Ascending aorta (tissue), 2 donors: ENCODE results near the gene P3H3. TPM values are rescaled to one million over a fixed set of nuclear protein-coding genes. Genes with fewer than 3 reads are reported as not detected.
"Not testable (repeated sequence)": the region's sequence is repeated elsewhere in the genome, so short reads cannot be mapped to it uniquely, and the experiment has no call there.

Source experiments
- DNase-seq, 2 donors: peaks; one replicate each; pipeline ENCODE4 v3.0.0-alpha.2; 2019; ENCODE audit warnings: low spot score in 2 of 2
- H3K27ac ChIP-seq, 2 donors: fragments of 200-600 bp; sonication (generic); one replicate each; pipeline ENCODE4 v1.5.1; 2016 to 2017; ENCODE audit warnings: mild to moderate bottlenecking in 1 of 2
- H3K27me3 ChIP-seq: fragments of 200-600 bp; sonication (generic); one replicate; pipeline ENCODE4 v1.5.1; 2017
- H3K36me3 ChIP-seq, 2 donors: fragments of 200-600 bp; sonication (generic); one replicate each; pipeline ENCODE4 v1.5.1; 2016
- H3K4me1 ChIP-seq, 2 donors: fragments of 200-600 bp; sonication (generic); one replicate each; pipeline ENCODE4 v1.5.1; 2016 to 2017; ENCODE audit warnings: mild to moderate bottlenecking in 1 of 2
- H3K4me3 ChIP-seq, 2 donors: fragments of 200-600 bp; sonication (generic); one replicate each; pipeline ENCODE4 v1.5.1; 2016 to 2017; ENCODE audit warnings: mild to moderate bottlenecking in 1 of 2
- H3K9me3 ChIP-seq, 2 donors: fragments of 200-600 bp; sonication (generic); one replicate each; pipeline ENCODE4 v1.5.1; 2016
- intact Hi-C: fragments of 100-400 bp; cut with DNase I; formaldehyde crosslinking; loops from one replicate; pipeline ENCODE4 v1.15.1; 2023
- total RNA-seq: library from RNA; depleted of rRNA; stranded (reverse); fragments of >200 nt; gene quantifications from one replicate; pipeline ENCODE4 v1.1.0, GENCODE V29; 2016
- TF ChIP-seq, protein P1 (sequence below), 3 experiments: fragments of 200-600 bp in 2 of 3; fragments of 450-650 bp in 1 of 3; sonication (generic) in 2 of 3; IDR thresholded peaks; one replicate each; pipeline ENCODE4 v1.5.1; 2016 to 2019; ENCODE audit warnings: antibody characterized with exemption in 3 of 3, mild to moderate bottlenecking in 1 of 3, moderate library complexity in 1 of 3

Gene P3H3
- total RNA-seq, 1 donor from 2014 or later, result 62.2 TPM

DNA sequence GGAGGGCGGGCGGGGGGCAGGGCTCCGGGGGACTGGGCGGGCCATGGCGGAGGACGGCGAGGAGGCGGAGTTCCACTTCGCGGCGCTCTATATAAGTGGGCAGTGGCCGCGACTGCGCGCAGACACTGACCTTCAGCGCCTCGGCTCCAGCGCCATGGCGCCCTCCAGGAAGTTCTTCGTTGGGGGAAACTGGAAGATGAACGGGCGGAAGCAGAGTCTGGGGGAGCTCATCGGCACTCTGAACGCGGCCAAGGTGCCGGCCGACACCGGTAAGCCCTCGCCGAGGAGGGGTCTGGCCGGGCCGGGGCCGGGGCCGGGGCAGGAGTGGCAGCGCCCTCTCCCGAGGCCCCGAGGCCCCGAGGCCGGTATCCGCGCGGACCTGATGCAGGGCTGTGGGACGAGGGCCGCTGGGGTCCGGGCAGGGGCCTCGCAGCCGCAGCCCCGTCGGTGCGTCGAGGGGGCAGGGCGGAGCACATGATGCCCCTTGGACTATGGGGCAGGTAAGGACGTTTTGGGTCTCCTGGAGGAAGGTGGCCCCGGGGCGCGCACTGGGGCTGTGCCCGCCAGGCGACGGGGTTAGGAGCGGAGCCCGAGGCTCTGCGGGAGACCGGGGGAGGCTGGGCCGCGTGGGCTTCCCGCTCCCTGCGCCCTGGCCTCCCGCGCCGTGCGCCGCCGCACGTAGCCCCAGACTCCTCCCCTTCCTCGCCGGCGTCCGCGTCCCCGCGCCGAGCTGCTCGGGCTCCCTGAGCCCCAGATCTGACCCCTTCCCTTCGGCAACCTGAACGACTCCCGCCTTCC lies 39.4 kb downstream of the P3H3 start, which contains the start of gene TPI1:
Gene TPI1 (plus strand): TSS at position 119 of the 798 bp plus-strand sequence. CDS start 36 bp downstream, at position 155.
- no peaks in the 10 kb centered on the region for H3K9me3 ChIP-seq
- peak within 1 kb of the TSS; percentile 91 to 94 for H3K4me3 ChIP-seq
- peaks cover 14 to 40% of the 10 kb centered on the region in 2 donors for H3K4me1 ChIP-seq
- DNase-seq, result no peak
- TF ChIP-seq, protein P1, sequence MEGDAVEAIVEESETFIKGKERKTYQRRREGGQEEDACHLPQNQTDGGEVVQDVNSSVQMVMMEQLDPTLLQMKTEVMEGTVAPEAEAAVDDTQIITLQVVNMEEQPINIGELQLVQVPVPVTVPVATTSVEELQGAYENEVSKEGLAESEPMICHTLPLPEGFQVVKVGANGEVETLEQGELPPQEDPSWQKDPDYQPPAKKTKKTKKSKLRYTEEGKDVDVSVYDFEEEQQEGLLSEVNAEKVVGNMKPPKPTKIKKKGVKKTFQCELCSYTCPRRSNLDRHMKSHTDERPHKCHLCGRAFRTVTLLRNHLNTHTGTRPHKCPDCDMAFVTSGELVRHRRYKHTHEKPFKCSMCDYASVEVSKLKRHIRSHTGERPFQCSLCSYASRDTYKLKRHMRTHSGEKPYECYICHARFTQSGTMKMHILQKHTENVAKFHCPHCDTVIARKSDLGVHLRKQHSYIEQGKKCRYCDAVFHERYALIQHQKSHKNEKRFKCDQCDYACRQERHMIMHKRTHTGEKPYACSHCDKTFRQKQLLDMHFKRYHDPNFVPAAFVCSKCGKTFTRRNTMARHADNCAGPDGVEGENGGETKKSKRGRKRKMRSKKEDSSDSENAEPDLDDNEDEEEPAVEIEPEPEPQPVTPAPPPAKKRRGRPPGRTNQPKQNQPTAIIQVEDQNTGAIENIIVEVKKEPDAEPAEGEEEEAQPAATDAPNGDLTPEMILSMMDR (IDR thresholded peaks at IDR 0.05), result peak in 2 of 3 experiments; percentile 3 to 11
- intact Hi-C loops, result loop anchor here (1.0 to 2.0 kb wide), 4 partner anchors 15 to 76 kb away; partner anchors contain the start of genes LRRC23, RNU7-1 and USP5
- H3K27ac ChIP-seq, result peak within 1 kb of the TSS; percentile 99
- peaks cover 43 to 48% of the 10 kb centered on the region in 2 donors for H3K36me3 ChIP-seq
- no peaks in the 10 kb centered on the region for H3K27me3 ChIP-seq

DNA sequence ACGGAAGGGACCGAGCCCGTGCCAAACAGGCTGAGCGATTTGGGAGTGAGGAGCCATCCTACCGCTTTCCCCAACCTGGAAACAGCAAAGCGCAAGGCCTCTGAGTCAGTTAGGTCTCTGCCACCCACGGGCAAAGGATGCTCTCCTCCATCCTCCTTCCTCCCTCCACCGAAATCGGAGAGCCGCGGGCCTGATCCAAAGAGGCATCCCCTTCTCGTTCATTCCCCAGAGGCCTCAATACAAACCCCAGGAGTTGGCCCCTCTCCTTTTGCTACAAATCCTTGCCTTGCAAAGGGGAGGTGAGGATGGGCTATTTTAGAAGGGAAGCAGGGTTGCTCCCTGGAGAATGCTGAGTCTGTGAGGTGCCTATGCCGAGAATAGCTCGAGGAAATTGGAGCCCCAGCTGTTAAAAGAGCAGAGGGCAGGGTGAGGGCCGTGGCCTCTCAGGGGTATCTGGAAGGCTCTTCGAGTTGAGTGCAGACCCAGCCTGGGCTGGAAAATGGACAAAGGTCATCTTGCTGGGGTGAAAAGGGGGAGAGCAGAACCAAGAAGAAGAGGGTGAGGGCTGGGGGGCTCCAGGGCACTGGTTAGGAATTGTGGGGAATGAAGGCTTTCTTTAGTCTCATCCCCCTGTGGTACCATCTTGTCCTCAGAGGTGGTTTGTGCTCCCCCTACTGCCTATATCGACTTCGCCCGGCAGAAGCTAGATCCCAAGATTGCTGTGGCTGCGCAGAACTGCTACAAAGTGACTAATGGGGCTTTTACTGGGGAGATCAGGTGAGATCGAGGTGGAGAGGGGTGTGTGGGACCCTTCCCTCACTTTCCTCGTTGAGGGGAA lies 40.2 kb downstream of the P3H3 start:
- Histone ChIP-seq H3K27me3 (no peaks in the 10 kb centered on the region), H3K36me3 (peaks cover 37 to 40% of the 10 kb centered on the region in 2 donors), H3K9me3 (no peaks in the 10 kb centered on the region), H3K4me3 (peak overlapping the region; percentile 91 to 94), H3K27ac (peak overlapping the region; percentile 99), H3K4me1 (peaks cover 14 to 40% of the 10 kb centered on the region in 2 donors)
- DNase-seq, result no peak
- intact Hi-C loops, result loop anchor here (1.0 to 2.0 kb wide), 2 partner anchors 56 to 97 kb away; no protein-coding TSS in a partner anchor
- TF ChIP-seq, protein P1 (IDR thresholded peaks at IDR 0.05), result no peak

DNA sequence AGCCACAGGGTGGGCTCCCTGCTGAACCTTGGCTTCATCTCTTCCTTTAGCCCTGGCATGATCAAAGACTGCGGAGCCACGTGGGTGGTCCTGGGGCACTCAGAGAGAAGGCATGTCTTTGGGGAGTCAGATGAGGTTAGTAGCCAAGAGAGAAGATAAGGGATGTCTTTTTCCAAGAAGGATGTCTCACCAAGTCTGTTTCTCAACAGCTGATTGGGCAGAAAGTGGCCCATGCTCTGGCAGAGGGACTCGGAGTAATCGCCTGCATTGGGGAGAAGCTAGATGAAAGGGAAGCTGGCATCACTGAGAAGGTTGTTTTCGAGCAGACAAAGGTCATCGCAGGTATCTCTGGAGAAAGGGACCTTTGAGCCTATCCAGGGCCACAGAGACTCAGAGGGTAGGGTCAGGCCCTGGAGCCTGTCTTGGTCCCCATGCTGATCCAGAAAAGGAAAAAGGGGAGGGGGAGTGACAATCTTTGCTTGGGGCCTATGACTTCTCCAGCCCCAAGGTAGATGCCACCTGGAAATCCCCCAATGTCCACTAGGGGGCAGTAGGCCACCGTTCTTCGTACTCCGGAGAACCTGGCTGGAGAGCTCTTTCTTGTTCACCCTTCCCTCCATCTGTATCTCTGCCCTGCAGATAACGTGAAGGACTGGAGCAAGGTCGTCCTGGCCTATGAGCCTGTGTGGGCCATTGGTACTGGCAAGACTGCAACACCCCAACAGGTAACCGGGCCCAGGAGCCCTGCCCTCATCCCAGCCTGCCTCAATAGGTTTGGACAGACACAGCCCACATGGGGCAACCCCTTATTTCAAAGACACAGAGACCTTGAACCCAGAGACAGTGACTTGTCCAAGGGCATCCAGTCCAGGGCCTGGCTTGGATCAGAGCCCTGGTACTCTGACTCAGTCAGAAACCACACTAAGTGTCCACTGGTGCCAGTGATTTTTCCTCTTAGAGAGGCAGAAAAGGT lies 41.1 kb downstream of the P3H3 start:
- Histone ChIP-seq H3K4me3 (peak overlapping the region in 1 of 2 donors; percentile 91), H3K4me1 (peaks cover 14 to 40% of the 10 kb centered on the region in 2 donors)
- intact Hi-C loops, result loop anchor here (1.0 to 5.0 kb wide), 3 partner anchors 55 to 238 kb away; partner anchors contain the start of gene C1RL

DNA sequence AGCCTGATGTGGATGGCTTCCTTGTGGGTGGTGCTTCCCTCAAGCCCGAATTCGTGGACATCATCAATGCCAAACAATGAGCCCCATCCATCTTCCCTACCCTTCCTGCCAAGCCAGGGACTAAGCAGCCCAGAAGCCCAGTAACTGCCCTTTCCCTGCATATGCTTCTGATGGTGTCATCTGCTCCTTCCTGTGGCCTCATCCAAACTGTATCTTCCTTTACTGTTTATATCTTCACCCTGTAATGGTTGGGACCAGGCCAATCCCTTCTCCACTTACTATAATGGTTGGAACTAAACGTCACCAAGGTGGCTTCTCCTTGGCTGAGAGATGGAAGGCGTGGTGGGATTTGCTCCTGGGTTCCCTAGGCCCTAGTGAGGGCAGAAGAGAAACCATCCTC lies 42.1 kb downstream of the P3H3 start:
- H3K4me1 ChIP-seq, result peaks cover 14 to 40% of the 10 kb centered on the region in 2 donors
- not testable (repeated sequence) for DNase-seq, H3K27me3 ChIP-seq, H3K9me3 ChIP-seq, H3K4me3 ChIP-seq
- peaks cover 19 to 21% of the 10 kb centered on the region in 2 donors for H3K36me3 ChIP-seq
- intact Hi-C loops, result loop anchor here (5.0 kb wide), 1 partner anchor 237 kb away; the partner anchor contains the start of gene C1RL
- H3K27ac ChIP-seq, result peak overlapping the region in 1 of 2 donors; percentile 41

More for the DNA sequence above, 41.1 kb downstream of the P3H3 start:
- H3K36me3 ChIP-seq, result peaks cover 28 to 31% of the 10 kb centered on the region in 2 donors
- H3K27ac ChIP-seq, result peak overlapping the region; percentile 99
- H3K27me3 ChIP-seq, result no peaks in the 10 kb centered on the region
- TF ChIP-seq, protein P1 (IDR thresholded peaks at IDR 0.05), result peak; percentile 79 to 91 (median 88)
- DNase-seq, result peak in 1 of 2 donors; percentile 90
- H3K9me3 ChIP-seq, result no peaks in the 10 kb centered on the region
